Astrocyte (in vitro differentiated cells and primary cell): Measurements from ENCODE around the gene SULT2B1. TPM values are rescaled to one million over a fixed set of nuclear protein-coding genes. Genes with fewer than 3 reads are reported as not detected.
A peak's percentile ranks its signal among the peaks of the same experiment; 100 is the strongest.

ENCODE experiments used
- DNase-seq: peaks from one replicate; pipeline ENCODE4 v3.0.0-alpha.2; 2010; ENCODE audit warnings: low read depth
- FAIRE-seq: peaks from 2 replicates; lab custom pipeline; 2011; peaks lifted over from hg19 to GRCh38; lab: Jason Lieb, UNC
- H2AFZ ChIP-seq: 2 replicates; pipeline ENCODE4 v1.6.0; 2012; ENCODE audit warnings: low read depth, low read length, inconsistent platforms
- H3K27ac ChIP-seq: 2 replicates; pipeline ENCODE4 v1.5.1; 2011; ENCODE audit warnings: low read depth, low read length, inconsistent platforms
- H3K27me3 ChIP-seq: 2 replicates; pipeline ENCODE4 v1.6.0; 2011; ENCODE audit warnings: low read length, inconsistent platforms; ENCODE audit not compliant: insufficient read depth
- H3K36me3 ChIP-seq: 2 replicates; pipeline ENCODE4 v1.5.1; 2011; ENCODE audit warnings: low read length, inconsistent platforms; ENCODE audit not compliant: insufficient read depth
- H3K4me1 ChIP-seq: 2 replicates; pipeline ENCODE4 v1.5.1; 2011; ENCODE audit warnings: low read length, inconsistent platforms; ENCODE audit not compliant: insufficient read depth
- H3K4me2 ChIP-seq: 2 replicates; pipeline ENCODE4 v1.6.0; 2012; ENCODE audit warnings: low read length, inconsistent platforms
- H3K4me3 ChIP-seq: 2 replicates; pipeline ENCODE4 v1.5.1; 2011; ENCODE audit warnings: low read depth, mild to moderate bottlenecking, low read length, inconsistent platforms; ENCODE audit not compliant: insufficient read depth
- H3K79me2 ChIP-seq: 2 replicates; pipeline ENCODE4 v1.6.0; 2012; ENCODE audit warnings: mild to moderate bottlenecking, low read length, inconsistent platforms; ENCODE audit not compliant: insufficient read depth
- H3K9ac ChIP-seq: 2 replicates; pipeline ENCODE4 v1.6.0; 2012; ENCODE audit warnings: mild to moderate bottlenecking, low read length, inconsistent platforms
- H3K9me3 ChIP-seq: 2 replicates; pipeline ENCODE4 v1.5.1; 2012; ENCODE audit warnings: low read depth, mild to moderate bottlenecking, low read length, inconsistent platforms; ENCODE audit not compliant: insufficient read depth
- H4K20me1 ChIP-seq: 2 replicates; pipeline ENCODE4 v1.6.0; 2012; ENCODE audit warnings: low read length, inconsistent platforms; ENCODE audit not compliant: insufficient read depth
- H3K27ac Mint-ChIP-seq: one replicate; pipeline ENCODE4 v1.8.0; 2021; ENCODE audit warnings: mild to moderate bottlenecking, mixed read lengths; ENCODE audit not compliant: unreplicated experiment
- H3K27me3 Mint-ChIP-seq: one replicate; pipeline ENCODE4 v1.8.0; 2021; ENCODE audit warnings: low read depth, mixed read lengths; ENCODE audit not compliant: unreplicated experiment
- H3K36me3 Mint-ChIP-seq: one replicate; pipeline ENCODE4 v1.8.0; 2021; ENCODE audit warnings: low read depth, mixed read lengths; ENCODE audit not compliant: unreplicated experiment
- H3K4me1 Mint-ChIP-seq: one replicate; pipeline ENCODE4 v1.8.0; 2021; ENCODE audit warnings: low read depth, mixed read lengths; ENCODE audit not compliant: unreplicated experiment
- H3K4me3 Mint-ChIP-seq: one replicate; pipeline ENCODE4 v1.8.0; 2021; ENCODE audit warnings: mild to moderate bottlenecking, moderate library complexity, mixed read lengths; ENCODE audit not compliant: unreplicated experiment
- H3K9me3 Mint-ChIP-seq: one replicate; pipeline ENCODE4 v1.8.0; 2021; ENCODE audit warnings: mild to moderate bottlenecking, mixed read lengths; ENCODE audit not compliant: unreplicated experiment
- CTCF ChIP-seq: IDR thresholded peaks from 2 replicates; pipeline ENCODE4 v1.5.1; 2011; ENCODE audit warnings: low read depth, mild to moderate bottlenecking, inconsistent platforms, low read length, moderate library complexity; ENCODE audit not compliant: insufficient read depth
- EZH2 ChIP-seq: IDR thresholded peaks from 2 replicates; pipeline ENCODE4 v1.6.1; 2012; ENCODE audit warnings: mild to moderate bottlenecking, low read length, inconsistent platforms; ENCODE audit not compliant: insufficient read depth
- total RNA-seq: library from RNA; stranded (reverse); gene quantifications from 2 replicates; pipeline ENCODE4 v1.2.1, GENCODE V29; 2021

The SULT2B1 gene
- total RNA-seq, 1 donor from 2014 or later: not detected

GRCh38 chr19:48628486-48629296 lies 76.7 kb downstream of the SULT2B1 start:
- DNase-seq (no peak), FAIRE-seq (no peak)
- no peak overlapping the region for H3K4me2 ChIP-seq
- no peak overlapping the region for H3K27ac Mint-ChIP-seq
- TF ChIP-seq CTCF: no peak
- no peak for TF ChIP-seq EZH2
- no peak overlapping the region for H3K4me3 ChIP-seq
- no peaks in the 10 kb centered on the region for H3K27me3 ChIP-seq
- no peaks in the 10 kb centered on the region for H3K27me3 Mint-ChIP-seq
- no peaks in the 10 kb centered on the region for H3K36me3 ChIP-seq
- no peak overlapping the region for H3K4me3 Mint-ChIP-seq
- peaks cover 14% of the 10 kb centered on the region for H3K79me2 ChIP-seq
- no peak overlapping the region for H3K27ac ChIP-seq
- H3K4me1 Mint-ChIP-seq: peaks cover 2% of the 10 kb centered on the region
- no peaks in the 10 kb centered on the region for H3K9me3 Mint-ChIP-seq
- no peak overlapping the region for H3K9ac ChIP-seq
- no peak overlapping the region for H2AFZ ChIP-seq
- H3K36me3 Mint-ChIP-seq: peaks cover 5% of the 10 kb centered on the region
- H3K4me1 ChIP-seq: peaks cover 14% of the 10 kb centered on the region
- H3K9me3 ChIP-seq: no peaks in the 10 kb centered on the region
- H4K20me1 ChIP-seq: peaks cover 4% of the 10 kb centered on the region

GRCh38 chr19:48629297-48629598 lies 77.3 kb downstream of the SULT2B1 start:
- Mint-ChIP-seq H3K27ac (no peak overlapping the region), H3K27me3 (no peaks in the 10 kb centered on the region), H3K36me3 (peaks cover 5% of the 10 kb centered on the region), H3K4me3 (no peak overlapping the region), H3K9me3 (no peaks in the 10 kb centered on the region), H3K4me1 (no peaks in the 10 kb centered on the region)
- peaks cover 17% of the 10 kb centered on the region for H3K4me1 ChIP-seq
- H3K36me3 ChIP-seq: no peaks in the 10 kb centered on the region
- peak overlapping the region; percentile 74 for H3K4me2 ChIP-seq
- TF ChIP-seq EZH2: no peak
- no peak for TF ChIP-seq CTCF
- FAIRE-seq: no peak
- no peaks in the 10 kb centered on the region for H3K27me3 ChIP-seq
- H2AFZ ChIP-seq: no peak overlapping the region
- H3K4me3 ChIP-seq: no peak overlapping the region
- peaks cover 13% of the 10 kb centered on the region for H3K79me2 ChIP-seq
- no peak for DNase-seq
- H3K9ac ChIP-seq: no peak overlapping the region
- H3K27ac ChIP-seq: no peak overlapping the region
- peaks cover 4% of the 10 kb centered on the region for H4K20me1 ChIP-seq
- no peaks in the 10 kb centered on the region for H3K9me3 ChIP-seq

GRCh38 chr19:48629599-48630295 lies 77.8 kb downstream of the SULT2B1 start:
- no peaks in the 10 kb centered on the region for H3K27me3 ChIP-seq
- H4K20me1 ChIP-seq: peaks cover 4% of the 10 kb centered on the region
- H2AFZ ChIP-seq: peak overlapping the region; percentile 40
- peaks cover 22% of the 10 kb centered on the region for H3K4me1 ChIP-seq
- peaks cover 8% of the 10 kb centered on the region for H3K79me2 ChIP-seq
- no peak for FAIRE-seq
- DNase-seq: peak; percentile 64
- H3K9me3 ChIP-seq: no peaks in the 10 kb centered on the region
- no peaks in the 10 kb centered on the region for H3K36me3 ChIP-seq
- H3K36me3 Mint-ChIP-seq: peaks cover 5% of the 10 kb centered on the region
- H3K4me2 ChIP-seq: peak overlapping the region; percentile 74
- peak overlapping the region; percentile 11 for H3K4me3 ChIP-seq
- H3K9ac ChIP-seq: peak overlapping the region; percentile 40
- no peaks in the 10 kb centered on the region for H3K4me1 Mint-ChIP-seq
- H3K9me3 Mint-ChIP-seq: no peaks in the 10 kb centered on the region
- H3K27ac ChIP-seq: no peak overlapping the region
- no peak for TF ChIP-seq EZH2
- TF ChIP-seq CTCF: no peak
- no peak overlapping the region for H3K27ac Mint-ChIP-seq
- H3K4me3 Mint-ChIP-seq: peak overlapping the region; percentile 34
- H3K27me3 Mint-ChIP-seq: no peaks in the 10 kb centered on the region
